GM18907 (cell line): ENCODE data around the gene BLOC1S5.

Experiments
- ATAC-seq: cut with Tn5 transposase; IDR thresholded peaks from one replicate; pipeline ENCODE4 v1.9.1; 2021; ENCODE audit warnings: mild to moderate bottlenecking, moderate library complexity; ENCODE audit not compliant: unreplicated experiment

Gene BLOC1S5

GRCh38 chr6:8063761-8064637 lies at the start of gene BLOC1S5:
Gene BLOC1S5 (minus strand): TSS chr6:8064389. CDS start chr6:8064376, 13 bp downstream.
- ATAC-seq = peak; percentile 95

- no peak for ATAC-seq
These were observed 49.0 kb upstream of the BLOC1S5 start for GRCh38 chr6:8113131-8113654.

GRCh38 chr6:8110725-8111124 lies 46.5 kb upstream of the BLOC1S5 start:
- ATAC-seq = no peak

GRCh38 chr6:8110117-8110721 lies 46.0 kb upstream of the BLOC1S5 start:
- ATAC-seq = no peak

- ATAC-seq = no peak
These were observed 44.8 kb upstream of the BLOC1S5 start for GRCh38 chr6:8108759-8109539.

GRCh38 chr6:8108031-8108660 lies 44.0 kb upstream of the BLOC1S5 start:
- ATAC-seq = no peak

GRCh38 chr6:8105791-8106190 lies 41.6 kb upstream of the BLOC1S5 start:
- ATAC-seq = no peak

GRCh38 chr6:8103726-8104125 lies 39.5 kb upstream of the BLOC1S5 start:
- no peak for ATAC-seq

- peak; percentile 100 for ATAC-seq
These were observed 38.2 kb upstream of the BLOC1S5 start, which contains the start of gene EEF1E1 for GRCh38 chr6:8102122-8102958. Gene EEF1E1 (minus strand): TSS chr6:8102548. CDS start chr6:8102521, 27 bp downstream.

- no peak for ATAC-seq
These were observed 36.1 kb upstream of the BLOC1S5 start for GRCh38 chr6:8100159-8100854.

GRCh38 chr6:8090650-8091049 lies 26.5 kb upstream of the BLOC1S5 start:
- ATAC-seq = no peak

- no peak for ATAC-seq
These were observed 24.7 kb upstream of the BLOC1S5 start for GRCh38 chr6:8088886-8089285.

GRCh38 chr6:8087870-8088754 lies 23.9 kb upstream of the BLOC1S5 start:
- no peak for ATAC-seq

GRCh38 chr6:8086755-8087306 lies 22.6 kb upstream of the BLOC1S5 start:
- no peak for ATAC-seq

GRCh38 chr6:8085053-8085511 lies 20.9 kb upstream of the BLOC1S5 start:
- ATAC-seq = no peak

- ATAC-seq = no peak
These were observed 20.4 kb upstream of the BLOC1S5 start for GRCh38 chr6:8084586-8084985.

GRCh38 chr6:8082954-8083858 lies 19.0 kb upstream of the BLOC1S5 start:
- ATAC-seq = no peak
